LNCaP clone FGC (cell line): ENCODE measurements around the gene BORCS5.

Experiments
- DNase-seq: peaks from one replicate; pipeline ENCODE4 v3.0.0-alpha.2; 2011; ENCODE audit warnings: low read depth
- H3K4me3 ChIP-seq: 2 replicates; pipeline ENCODE4 v1.5.1; 2011; ENCODE audit warnings: mild to moderate bottlenecking, low read depth, low read length, control low read depth
- CTCF ChIP-seq: IDR thresholded peaks from 2 replicates; pipeline ENCODE4 v1.5.1; 2012; ENCODE audit warnings: mild to moderate bottlenecking; ENCODE audit not compliant: control insufficient read depth, insufficient read depth; ENCODE audit errors: extremely low read depth

The BORCS5 gene

GRCh38 chr12:12481631-12482030, 124.8 kb downstream of the BORCS5 start:
- TF ChIP-seq CTCF: no peak
- no peak overlapping the region for H3K4me3 ChIP-seq
- no peak for DNase-seq

- H3K4me3 ChIP-seq: no peak overlapping the region
- TF ChIP-seq CTCF: no peak
- DNase-seq: no peak
Observed at GRCh38 chr12:12482150-12482761, 125.4 kb downstream of the BORCS5 start.

GRCh38 chr12:12482959-12483358, 126.1 kb downstream of the BORCS5 start:
- no peak overlapping the region for H3K4me3 ChIP-seq
- DNase-seq: no peak
- TF ChIP-seq CTCF: no peak

- DNase-seq: no peak
- TF ChIP-seq CTCF: no peak
- H3K4me3 ChIP-seq: no peak overlapping the region
Observed at GRCh38 chr12:12483438-12483837, 126.6 kb downstream of the BORCS5 start.

- no peak for TF ChIP-seq CTCF
- DNase-seq: no peak
Observed at GRCh38 chr12:12486661-12487240, 129.9 kb downstream of the BORCS5 start.

GRCh38 chr12:12487490-12487889, 130.6 kb downstream of the BORCS5 start:
- no peak for DNase-seq
- no peak for TF ChIP-seq CTCF
- H3K4me3 ChIP-seq: no peak overlapping the region

More at GRCh38 chr12:12486661-12487240, 129.9 kb downstream of the BORCS5 start:
- no peak overlapping the region for H3K4me3 ChIP-seq

GRCh38 chr12:12488296-12488695, 131.4 kb downstream of the BORCS5 start:
- TF ChIP-seq CTCF: no peak
- no peak overlapping the region for H3K4me3 ChIP-seq
- no peak for DNase-seq
